GM21447 (cell line): ENCODE measurements around the gene SYNE1.

ENCODE experiments used
- ATAC-seq: cut with Tn5 transposase; IDR thresholded peaks from one replicate; pipeline ENCODE4 v1.9.1; 2021; ENCODE audit not compliant: unreplicated experiment

SYNE1 gene

GRCh38 chr6:152112491-152113261 lies 524.5 kb downstream of the SYNE1 start:
- ATAC-seq = no peak

GRCh38 chr6:152110886-152111820 lies 526.0 kb downstream of the SYNE1 start:
- ATAC-seq = no peak

GRCh38 chr6:152107973-152108372 lies 529.2 kb downstream of the SYNE1 start:
- ATAC-seq = no peak

- no peak for ATAC-seq
Observed at GRCh38 chr6:152100183-152100618, 537.0 kb downstream of the SYNE1 start.

GRCh38 chr6:152099446-152100182 lies 537.5 kb downstream of the SYNE1 start:
- no peak for ATAC-seq

GRCh38 chr6:152098683-152099082 lies 538.5 kb downstream of the SYNE1 start:
- ATAC-seq = no peak

- no peak for ATAC-seq
Observed at GRCh38 chr6:152096863-152097496, 540.2 kb downstream of the SYNE1 start.

GRCh38 chr6:152094992-152095592 lies 542.1 kb downstream of the SYNE1 start:
- ATAC-seq = no peak

- ATAC-seq = no peak
Observed at GRCh38 chr6:152094276-152094675, 542.9 kb downstream of the SYNE1 start.

GRCh38 chr6:152093711-152094110 lies 543.5 kb downstream of the SYNE1 start:
- ATAC-seq = no peak

GRCh38 chr6:152091851-152092341 lies 545.3 kb downstream of the SYNE1 start:
- ATAC-seq = no peak

- no peak for ATAC-seq
Observed at GRCh38 chr6:152091201-152091600, 546.0 kb downstream of the SYNE1 start.

GRCh38 chr6:152089992-152090391 lies 547.2 kb downstream of the SYNE1 start:
- ATAC-seq = no peak

- no peak for ATAC-seq
Observed at GRCh38 chr6:152087701-152088100, 549.5 kb downstream of the SYNE1 start.

- no peak for ATAC-seq
Observed at GRCh38 chr6:152087096-152087495, 550.1 kb downstream of the SYNE1 start.

GRCh38 chr6:152086223-152086873 lies 550.8 kb downstream of the SYNE1 start:
- no peak for ATAC-seq

GRCh38 chr6:152085451-152085921 lies 551.7 kb downstream of the SYNE1 start:
- no peak for ATAC-seq

- ATAC-seq = no peak
Observed at GRCh38 chr6:152078804-152079203, 558.4 kb downstream of the SYNE1 start.

- no peak for ATAC-seq
Observed at GRCh38 chr6:152078001-152078400, 559.2 kb downstream of the SYNE1 start.
